Measurements from ENCODE around the gene ATRX.
"Not testable (repeated sequence)": the region's sequence is repeated elsewhere in the genome, so short reads cannot be mapped to it uniquely, and the experiment has no call there.

ATRX gene

GRCh38 chrX:77658886-77659285, 127.1 kb downstream of the ATRX start:
- H3K36me3 ChIP-seq (ENCODE audit: control insufficient read depth, low read depth, low read length), result peaks cover 12% of the 10 kb centered on the region

GRCh38 chrX:77652095-77652494, 133.9 kb downstream of the ATRX start:
- no peak overlapping the region for H3K27ac ChIP-seq (ENCODE audit: low read length)
- no peak overlapping the region for H3K9ac ChIP-seq (ENCODE audit: low read length)
- peaks cover 13% of the 10 kb centered on the region for H3K9me3 ChIP-seq (ENCODE audit: control insufficient read depth, low read depth, low read length)
- peaks cover 32% of the 10 kb centered on the region for H3K36me3 ChIP-seq (ENCODE audit: control insufficient read depth, low read depth, low read length)
- H3K4me3 ChIP-seq (ENCODE audit: low read length), result no peak overlapping the region
- no peaks in the 10 kb centered on the region for H3K27me3 ChIP-seq (ENCODE audit: control insufficient read depth, insufficient read depth, low read length)
- no peaks in the 10 kb centered on the region for H3K4me1 ChIP-seq (ENCODE audit: control insufficient read depth, low read depth, low read length)

More at GRCh38 chrX:77658886-77659285, 127.1 kb downstream of the ATRX start:
- Histone ChIP-seq H3K4me1 (ENCODE audit: control insufficient read depth, low read depth, low read length) (no peaks in the 10 kb centered on the region), H3K27ac (ENCODE audit: low read length) (no peak overlapping the region), H3K9ac (ENCODE audit: low read length) (no peak overlapping the region), H3K4me3 (ENCODE audit: low read length) (no peak overlapping the region), H3K27me3 (ENCODE audit: control insufficient read depth, insufficient read depth, low read length) (no peaks in the 10 kb centered on the region), H3K9me3 (ENCODE audit: control insufficient read depth, low read depth, low read length) (peaks cover 9% of the 10 kb centered on the region)

GRCh38 chrX:77640702-77641101, 145.3 kb downstream of the ATRX start:
- peaks cover 21% of the 10 kb centered on the region for H3K9me3 ChIP-seq (ENCODE audit: control insufficient read depth, low read depth, low read length)
- peaks cover 15% of the 10 kb centered on the region for H3K36me3 ChIP-seq (ENCODE audit: control insufficient read depth, low read depth, low read length)
- H3K4me3 ChIP-seq (ENCODE audit: low read length), result no peak overlapping the region
- H3K9ac ChIP-seq (ENCODE audit: low read length), result no peak overlapping the region
- no peak overlapping the region for H3K27ac ChIP-seq (ENCODE audit: low read length)
- H3K27me3 ChIP-seq (ENCODE audit: control insufficient read depth, insufficient read depth, low read length), result no peaks in the 10 kb centered on the region
- H3K4me1 ChIP-seq (ENCODE audit: control insufficient read depth, low read depth, low read length), result no peaks in the 10 kb centered on the region

- peaks cover 21% of the 10 kb centered on the region for H3K9me3 ChIP-seq (ENCODE audit: control insufficient read depth, low read depth, low read length)
- H3K9ac ChIP-seq (ENCODE audit: low read length), result no peak overlapping the region
- H3K36me3 ChIP-seq (ENCODE audit: control insufficient read depth, low read depth, low read length), result peaks cover 19% of the 10 kb centered on the region
- H3K4me3 ChIP-seq (ENCODE audit: low read length), result no peak overlapping the region
- no peaks in the 10 kb centered on the region for H3K27me3 ChIP-seq (ENCODE audit: control insufficient read depth, insufficient read depth, low read length)
- H3K4me1 ChIP-seq (ENCODE audit: control insufficient read depth, low read depth, low read length), result no peaks in the 10 kb centered on the region
- no peak overlapping the region for H3K27ac ChIP-seq (ENCODE audit: low read length)
Measured at GRCh38 chrX:77639820-77640219, 146.2 kb downstream of the ATRX start.

- Histone ChIP-seq H3K4me3 (ENCODE audit: low read length) (no peak overlapping the region), H3K27me3 (ENCODE audit: control insufficient read depth, insufficient read depth, low read length) (no peaks in the 10 kb centered on the region), H3K9me3 (ENCODE audit: control insufficient read depth, low read depth, low read length) (peaks cover 21% of the 10 kb centered on the region), H3K27ac (ENCODE audit: low read length) (no peak overlapping the region), H3K36me3 (ENCODE audit: control insufficient read depth, low read depth, low read length) (peaks cover 23% of the 10 kb centered on the region), H3K9ac (ENCODE audit: low read length) (no peak overlapping the region), H3K4me1 (ENCODE audit: control insufficient read depth, low read depth, low read length) (no peaks in the 10 kb centered on the region)
Measured at GRCh38 chrX:77638397-77638796, 147.6 kb downstream of the ATRX start.

- Histone ChIP-seq H3K4me3 (ENCODE audit: low read length) (no peak overlapping the region), H3K27me3 (ENCODE audit: control insufficient read depth, insufficient read depth, low read length) (no peaks in the 10 kb centered on the region), H3K9ac (ENCODE audit: low read length) (no peak overlapping the region), H3K27ac (ENCODE audit: low read length) (no peak overlapping the region), H3K36me3 (ENCODE audit: control insufficient read depth, low read depth, low read length) (peaks cover 37% of the 10 kb centered on the region), H3K9me3 (ENCODE audit: control insufficient read depth, low read depth, low read length) (peaks cover 18% of the 10 kb centered on the region), H3K4me1 (ENCODE audit: control insufficient read depth, low read depth, low read length) (no peaks in the 10 kb centered on the region)
Measured at GRCh38 chrX:77635373-77635772, 150.6 kb downstream of the ATRX start.

- Histone ChIP-seq H3K27me3 (ENCODE audit: control insufficient read depth, insufficient read depth, low read length) (no peaks in the 10 kb centered on the region), H3K9ac (ENCODE audit: low read length) (no peak overlapping the region), H3K36me3 (ENCODE audit: control insufficient read depth, low read depth, low read length) (peaks cover 14% of the 10 kb centered on the region), H3K4me3 (ENCODE audit: low read length) (no peak overlapping the region), H3K4me1 (ENCODE audit: control insufficient read depth, low read depth, low read length) (no peaks in the 10 kb centered on the region), H3K27ac (ENCODE audit: low read length) (no peak overlapping the region), H3K9me3 (ENCODE audit: control insufficient read depth, low read depth, low read length) (peaks cover 3% of the 10 kb centered on the region)
Measured at GRCh38 chrX:77628294-77629025, 157.6 kb downstream of the ATRX start.

GRCh38 chrX:77622672-77623071, 163.3 kb downstream of the ATRX start:
- H3K4me1 ChIP-seq (ENCODE audit: control insufficient read depth, low read depth, low read length), result no peaks in the 10 kb centered on the region

GRCh38 chrX:77622233-77622632, 163.8 kb downstream of the ATRX start:
- Histone ChIP-seq H3K9ac (ENCODE audit: low read length) (no peak overlapping the region), H3K4me1 (ENCODE audit: control insufficient read depth, low read depth, low read length) (no peaks in the 10 kb centered on the region), H3K4me3 (ENCODE audit: low read length) (no peak overlapping the region), H3K27ac (ENCODE audit: low read length) (no peak overlapping the region), H3K36me3 (ENCODE audit: control insufficient read depth, low read depth, low read length) (peaks cover 14% of the 10 kb centered on the region), H3K27me3 (ENCODE audit: control insufficient read depth, insufficient read depth, low read length) (no peaks in the 10 kb centered on the region), H3K9me3 (ENCODE audit: control insufficient read depth, low read depth, low read length) (peaks cover 7% of the 10 kb centered on the region)

More at GRCh38 chrX:77622672-77623071, 163.3 kb downstream of the ATRX start:
- Histone ChIP-seq H3K27ac (ENCODE audit: low read length) (no peak overlapping the region), H3K27me3 (ENCODE audit: control insufficient read depth, insufficient read depth, low read length) (no peaks in the 10 kb centered on the region), H3K9ac (ENCODE audit: low read length) (no peak overlapping the region), H3K9me3 (ENCODE audit: control insufficient read depth, low read depth, low read length) (peaks cover 7% of the 10 kb centered on the region), H3K36me3 (ENCODE audit: control insufficient read depth, low read depth, low read length) (peaks cover 14% of the 10 kb centered on the region), H3K4me3 (ENCODE audit: low read length) (no peak overlapping the region)

GRCh38 chrX:77621453-77621852, 164.6 kb downstream of the ATRX start:
- H3K27ac ChIP-seq (ENCODE audit: low read length); H3K4me1 ChIP-seq (ENCODE audit: control insufficient read depth, low read depth, low read length); H3K27me3 ChIP-seq (ENCODE audit: control insufficient read depth, insufficient read depth, low read length); H3K9ac ChIP-seq (ENCODE audit: low read length); H3K4me3 ChIP-seq (ENCODE audit: low read length); H3K9me3 ChIP-seq (ENCODE audit: control insufficient read depth, low read depth, low read length): not testable (repeated sequence)
- H3K36me3 ChIP-seq (ENCODE audit: control insufficient read depth, low read depth, low read length), result peaks cover 16% of the 10 kb centered on the region

- Histone ChIP-seq H3K27ac (ENCODE audit: low read length) (no peak overlapping the region), H3K27me3 (ENCODE audit: control insufficient read depth, insufficient read depth, low read length) (no peaks in the 10 kb centered on the region), H3K4me3 (ENCODE audit: low read length) (no peak overlapping the region), H3K9ac (ENCODE audit: low read length) (no peak overlapping the region), H3K9me3 (ENCODE audit: control insufficient read depth, low read depth, low read length) (peaks cover 8% of the 10 kb centered on the region), H3K36me3 (ENCODE audit: control insufficient read depth, low read depth, low read length) (peaks cover 29% of the 10 kb centered on the region), H3K4me1 (ENCODE audit: control insufficient read depth, low read depth, low read length) (no peaks in the 10 kb centered on the region)
Measured at GRCh38 chrX:77617206-77617605, 168.8 kb downstream of the ATRX start.

- Histone ChIP-seq H3K4me1 (ENCODE audit: control insufficient read depth, low read depth, low read length) (no peaks in the 10 kb centered on the region), H3K27ac (ENCODE audit: low read length) (no peak overlapping the region), H3K27me3 (ENCODE audit: control insufficient read depth, insufficient read depth, low read length) (no peaks in the 10 kb centered on the region), H3K9me3 (ENCODE audit: control insufficient read depth, low read depth, low read length) (peaks cover 15% of the 10 kb centered on the region), H3K9ac (ENCODE audit: low read length) (no peak overlapping the region), H3K4me3 (ENCODE audit: low read length) (no peak overlapping the region), H3K36me3 (ENCODE audit: control insufficient read depth, low read depth, low read length) (peaks cover 4% of the 10 kb centered on the region)
Measured at GRCh38 chrX:77603635-77604336, 182.2 kb downstream of the ATRX start.
